ENCODE measurements around the gene ITPR3. TPM values are rescaled to one million over a fixed set of nuclear protein-coding genes. Genes with fewer than 3 reads are reported as not detected.
A peak's percentile ranks its signal among the peaks of the same experiment; 100 is the strongest.

The ITPR3 gene
- total RNA-seq, 2 donors from 2014 or later = 57.0 to 59.7 TPM

GRCh38 chr6:33693186-33694105 is 72.3 kb downstream of the ITPR3 start:
- peak overlapping the region; percentile 87 for H3K4me3 Mint-ChIP-seq
- no peaks in the 10 kb centered on the region for H3K27me3 Mint-ChIP-seq

GRCh38 chr6:33694401-33694931 is 73.3 kb downstream of the ITPR3 start:
- H3K36me3 Mint-ChIP-seq (ENCODE audit: low read depth) = peaks cover 100% of the 10 kb centered on the region
- peak overlapping the region; percentile 87 for H3K4me3 Mint-ChIP-seq
- no peaks in the 10 kb centered on the region for H3K9me3 Mint-ChIP-seq
- peak; percentile 83 for ATAC-seq (replicated peaks)
- no peaks in the 10 kb centered on the region for H3K27me3 Mint-ChIP-seq
- H3K4me1 Mint-ChIP-seq = peaks cover 43% of the 10 kb centered on the region
- peak overlapping the region; percentile 99 for H3K27ac Mint-ChIP-seq

More at GRCh38 chr6:33693186-33694105, 72.3 kb downstream of the ITPR3 start:
- peak overlapping the region; percentile 99 for H3K27ac Mint-ChIP-seq
- ATAC-seq (replicated peaks) = no peak
- H3K4me1 Mint-ChIP-seq = peaks cover 46% of the 10 kb centered on the region
- peaks cover 100% of the 10 kb centered on the region for H3K36me3 Mint-ChIP-seq (ENCODE audit: low read depth)
- H3K9me3 Mint-ChIP-seq = no peaks in the 10 kb centered on the region

GRCh38 chr6:33694977-33695376 is 73.9 kb downstream of the ITPR3 start:
- Mint-ChIP-seq H3K36me3 (ENCODE audit: low read depth) (peaks cover 99% of the 10 kb centered on the region), H3K27me3 (no peaks in the 10 kb centered on the region), H3K4me3 (peak overlapping the region; percentile 87), H3K9me3 (no peaks in the 10 kb centered on the region), H3K4me1 (peaks cover 44% of the 10 kb centered on the region), H3K27ac (peak overlapping the region; percentile 99)
- ATAC-seq (replicated peaks) = no peak

GRCh38 chr6:33695451-33695887 is 74.3 kb downstream of the ITPR3 start:
- Mint-ChIP-seq H3K27me3 (no peaks in the 10 kb centered on the region), H3K36me3 (ENCODE audit: low read depth) (peaks cover 99% of the 10 kb centered on the region), H3K4me3 (peak overlapping the region; percentile 87), H3K27ac (peak overlapping the region; percentile 99), H3K4me1 (peaks cover 49% of the 10 kb centered on the region), H3K9me3 (no peaks in the 10 kb centered on the region)
- no peak for ATAC-seq (replicated peaks)

- H3K4me1 Mint-ChIP-seq = peaks cover 50% of the 10 kb centered on the region
- ATAC-seq (replicated peaks) = no peak
- H3K36me3 Mint-ChIP-seq (ENCODE audit: low read depth) = peaks cover 99% of the 10 kb centered on the region
- peak overlapping the region; percentile 99 for H3K27ac Mint-ChIP-seq
- no peaks in the 10 kb centered on the region for H3K27me3 Mint-ChIP-seq
- no peaks in the 10 kb centered on the region for H3K9me3 Mint-ChIP-seq
- H3K4me3 Mint-ChIP-seq = peak overlapping the region; percentile 87
These were observed 75.0 kb downstream of the ITPR3 start for GRCh38 chr6:33696076-33696475.

GRCh38 chr6:33696548-33697518 is 75.7 kb downstream of the ITPR3 start:
- peak overlapping the region; percentile 99 for H3K27ac Mint-ChIP-seq
- no peaks in the 10 kb centered on the region for H3K9me3 Mint-ChIP-seq
- H3K4me3 Mint-ChIP-seq = peak overlapping the region; percentile 87
- ATAC-seq (replicated peaks) = no peak
- H3K4me1 Mint-ChIP-seq = peaks cover 54% of the 10 kb centered on the region
- no peaks in the 10 kb centered on the region for H3K27me3 Mint-ChIP-seq
- H3K36me3 Mint-ChIP-seq (ENCODE audit: low read depth) = peaks cover 99% of the 10 kb centered on the region

GRCh38 chr6:33697845-33698244 is 76.7 kb downstream of the ITPR3 start:
- no peak for ATAC-seq (replicated peaks)
- Mint-ChIP-seq H3K9me3 (no peaks in the 10 kb centered on the region), H3K27me3 (no peaks in the 10 kb centered on the region), H3K4me3 (peak overlapping the region; percentile 87), H3K4me1 (peaks cover 48% of the 10 kb centered on the region), H3K27ac (peak overlapping the region; percentile 99), H3K36me3 (ENCODE audit: low read depth) (peaks cover 89% of the 10 kb centered on the region)

- H3K27me3 Mint-ChIP-seq = no peaks in the 10 kb centered on the region
These were observed 77.4 kb downstream of the ITPR3 start for GRCh38 chr6:33698494-33698893.

GRCh38 chr6:33699131-33699530 is 78.0 kb downstream of the ITPR3 start:
- Mint-ChIP-seq H3K4me3 (peak overlapping the region; percentile 48), H3K27ac (peak overlapping the region; percentile 77), H3K36me3 (ENCODE audit: low read depth) (peaks cover 83% of the 10 kb centered on the region), H3K9me3 (no peaks in the 10 kb centered on the region), H3K27me3 (no peaks in the 10 kb centered on the region), H3K4me1 (peaks cover 45% of the 10 kb centered on the region)
- no peak for ATAC-seq (replicated peaks)

More at GRCh38 chr6:33698494-33698893, 77.4 kb downstream of the ITPR3 start:
- Mint-ChIP-seq H3K9me3 (no peaks in the 10 kb centered on the region), H3K36me3 (ENCODE audit: low read depth) (peaks cover 83% of the 10 kb centered on the region), H3K27ac (no peak overlapping the region), H3K4me3 (no peak overlapping the region), H3K4me1 (peaks cover 44% of the 10 kb centered on the region)
- no peak for ATAC-seq (replicated peaks)

- H3K27me3 Mint-ChIP-seq = no peaks in the 10 kb centered on the region
- ATAC-seq (replicated peaks) = peak; percentile 41
- H3K4me3 Mint-ChIP-seq = peak overlapping the region; percentile 48
- peak overlapping the region; percentile 77 for H3K27ac Mint-ChIP-seq
- peaks cover 44% of the 10 kb centered on the region for H3K4me1 Mint-ChIP-seq
- H3K9me3 Mint-ChIP-seq = no peaks in the 10 kb centered on the region
- H3K36me3 Mint-ChIP-seq (ENCODE audit: low read depth) = peaks cover 83% of the 10 kb centered on the region
These were observed 78.6 kb downstream of the ITPR3 start for GRCh38 chr6:33699739-33700138.

- Mint-ChIP-seq H3K27me3 (no peaks in the 10 kb centered on the region), H3K27ac (peak overlapping the region; percentile 77), H3K9me3 (no peaks in the 10 kb centered on the region), H3K4me1 (peaks cover 41% of the 10 kb centered on the region), H3K4me3 (peak overlapping the region; percentile 48), H3K36me3 (ENCODE audit: low read depth) (peaks cover 76% of the 10 kb centered on the region)
- peak; percentile 88 for ATAC-seq (replicated peaks)
These were observed 79.4 kb downstream of the ITPR3 start for GRCh38 chr6:33700391-33701050.

GRCh38 chr6:33702345-33702977 is 81.3 kb downstream of the ITPR3 start:
- peak overlapping the region; percentile 30 for H3K27ac Mint-ChIP-seq
- H3K4me3 Mint-ChIP-seq = no peak overlapping the region
- H3K4me1 Mint-ChIP-seq = peaks cover 25% of the 10 kb centered on the region
- H3K36me3 Mint-ChIP-seq (ENCODE audit: low read depth) = peaks cover 71% of the 10 kb centered on the region
- peak; percentile 59 for ATAC-seq (replicated peaks)
- no peaks in the 10 kb centered on the region for H3K27me3 Mint-ChIP-seq
- H3K9me3 Mint-ChIP-seq = no peaks in the 10 kb centered on the region
